Suprapubic skin (tissue), 4 donors: Measurements from ENCODE around the gene SIGLECL1. TPM values are rescaled to one million over a fixed set of nuclear protein-coding genes. Genes with fewer than 3 reads are reported as not detected.
A peak's percentile ranks its signal among the peaks of the same experiment; 100 is the strongest.
"Not testable (repeated sequence)": the region's sequence is repeated elsewhere in the genome, so short reads cannot be mapped to it uniquely, and the experiment has no call there.

Experiments used
- DNase-seq, 2 donors: peaks; one replicate each; pipeline ENCODE4 v3.0.0-alpha.2; 2019; ENCODE audit warnings: low spot score in 2 of 2
- H3K27ac ChIP-seq: fragments of 200-600 bp; sonication (generic); one replicate; pipeline ENCODE4 v1.5.1; 2019
- H3K27me3 ChIP-seq: fragments of 200-600 bp; sonication (generic); one replicate; pipeline ENCODE4 v1.5.1; 2019
- H3K36me3 ChIP-seq: fragments of 200-600 bp; sonication (generic); one replicate; pipeline ENCODE4 v1.5.1; 2019
- H3K4me1 ChIP-seq: fragments of 200-600 bp; sonication (generic); one replicate; pipeline ENCODE4 v1.5.1; 2019
- H3K4me3 ChIP-seq: fragments of 200-600 bp; sonication (generic); one replicate; pipeline ENCODE4 v1.5.1; 2019; ENCODE audit warnings: mild to moderate bottlenecking
- H3K9me3 ChIP-seq: fragments of 200-600 bp; sonication (generic); one replicate; pipeline ENCODE4 v1.5.1; 2019
- CTCF ChIP-seq, 2 donors: fragments of 200-600 bp in 1 of 2; fragments of 450-650 bp in 1 of 2; sonication (generic) in 1 of 2; IDR thresholded peaks; one replicate each; pipeline ENCODE4 v1.5.1; 2016 to 2019; ENCODE audit warnings: antibody characterized with exemption in 2 of 2, mild to moderate bottlenecking in 1 of 2, moderate library complexity in 1 of 2
- EP300 ChIP-seq: sonication (generic); formaldehyde crosslinking; IDR thresholded peaks from one replicate; pipeline ENCODE4 v1.6.1; 2017; ENCODE audit warnings: antibody characterized with exemption
- POLR2A ChIP-seq, 2 donors: fragments of 450-650 bp; IDR thresholded peaks; one replicate each; pipeline ENCODE4 v1.6.1; 2017; ENCODE audit warnings: antibody characterized with exemption in 2 of 2, mild to moderate bottlenecking in 2 of 2, moderate library complexity in 2 of 2
- POLR2AphosphoS5 ChIP-seq, 3 donors: sonication (generic); formaldehyde crosslinking; IDR thresholded peaks; one replicate each; pipeline ENCODE4 v1.6.1; 2017; ENCODE audit warnings: antibody characterized with exemption in 3 of 3
- WGBS: methylation state at CpG from one replicate; pipeline ENCODE4 v1.1.5; 2018; 5-methylcytosine and 5-hydroxymethylcytosine counted together
- total RNA-seq, 4 donors: library from RNA; depleted of rRNA; stranded (reverse); fragments of >200 nt; gene quantifications; one replicate each; pipeline ENCODE4 v1.1.0, GENCODE V29; 2016

The SIGLECL1 gene
- total RNA-seq, 4 donors from 2014 or later: not detected

- Histone ChIP-seq H3K4me1 (peaks cover 2% of the 10 kb centered on the region), H3K27me3 (no peaks in the 10 kb centered on the region), H3K4me3 (no peak overlapping the region), H3K36me3 (no peaks in the 10 kb centered on the region), H3K27ac (no peak overlapping the region), H3K9me3 (no peaks in the 10 kb centered on the region)
- WGBS: 91% methylated on average over 6 of the region's 6 CpGs
- DNase-seq: no peak
- TF ChIP-seq CTCF (IDR thresholded peaks at IDR 0.05) (no peak), POLR2A (IDR thresholded peaks at IDR 0.05) (no peak), POLR2AphosphoS5 (IDR thresholded peaks at IDR 0.05) (no peak), EP300 (no peak)
These were observed 40.6 kb upstream of the SIGLECL1 start for GRCh38 chr19:51210191-51210784.

GRCh38 chr19:51210874-51211361, 40.0 kb upstream of the SIGLECL1 start:
- WGBS: 53% methylated on average over 12 of the region's 13 CpGs
- not testable (repeated sequence) for DNase-seq, H3K9me3 ChIP-seq, H3K27me3 ChIP-seq, H3K36me3 ChIP-seq, H3K4me1 ChIP-seq, H3K27ac ChIP-seq
- H3K4me3 ChIP-seq: peak overlapping the region; percentile 28

GRCh38 chr19:51211833-51212232, 39.0 kb upstream of the SIGLECL1 start:
- Histone ChIP-seq H3K27ac (no peak overlapping the region), H3K4me1 (peaks cover 2% of the 10 kb centered on the region), H3K4me3 (no peak overlapping the region), H3K9me3 (no peaks in the 10 kb centered on the region), H3K36me3 (no peaks in the 10 kb centered on the region), H3K27me3 (no peaks in the 10 kb centered on the region)
- no peak for DNase-seq
- 86% methylated on average over 9 of the region's 9 CpGs for WGBS
- TF ChIP-seq EP300 (no peak), POLR2AphosphoS5 (IDR thresholded peaks at IDR 0.05) (no peak), CTCF (IDR thresholded peaks at IDR 0.05) (no peak), POLR2A (IDR thresholded peaks at IDR 0.05) (no peak)

- no peaks in the 10 kb centered on the region for H3K27me3 ChIP-seq
- DNase-seq: no peak
These were observed 31.6 kb upstream of the SIGLECL1 start for GRCh38 chr19:51219307-51219706.

GRCh38 chr19:51219971-51220370, 30.9 kb upstream of the SIGLECL1 start:
- H3K36me3 ChIP-seq: no peaks in the 10 kb centered on the region
- no peaks in the 10 kb centered on the region for H3K9me3 ChIP-seq
- H3K27ac ChIP-seq: no peak overlapping the region
- WGBS: 97% methylated on average over 1 of the region's 1 CpG
- no peaks in the 10 kb centered on the region for H3K4me1 ChIP-seq
- no peak overlapping the region for H3K4me3 ChIP-seq
- DNase-seq: no peak
- no peaks in the 10 kb centered on the region for H3K27me3 ChIP-seq
- TF ChIP-seq CTCF (IDR thresholded peaks at IDR 0.05): no peak
- TF ChIP-seq POLR2AphosphoS5 (IDR thresholded peaks at IDR 0.05): no peak
- no peak for TF ChIP-seq POLR2A (IDR thresholded peaks at IDR 0.05)
- no peak for TF ChIP-seq EP300

More at GRCh38 chr19:51219307-51219706, 31.6 kb upstream of the SIGLECL1 start:
- H3K4me3 ChIP-seq: no peak overlapping the region
- no peaks in the 10 kb centered on the region for H3K36me3 ChIP-seq
- no peaks in the 10 kb centered on the region for H3K4me1 ChIP-seq
- TF ChIP-seq POLR2A (IDR thresholded peaks at IDR 0.05) (no peak), CTCF (IDR thresholded peaks at IDR 0.05) (no peak), EP300 (no peak), POLR2AphosphoS5 (IDR thresholded peaks at IDR 0.05) (no peak)
- WGBS: 67% methylated on average over 1 of the region's 1 CpG
- no peak overlapping the region for H3K27ac ChIP-seq
- no peaks in the 10 kb centered on the region for H3K9me3 ChIP-seq

GRCh38 chr19:51220996-51221395, 29.9 kb upstream of the SIGLECL1 start:
- H3K27ac ChIP-seq: no peak overlapping the region
- H3K4me1 ChIP-seq: no peaks in the 10 kb centered on the region
- TF ChIP-seq CTCF (IDR thresholded peaks at IDR 0.05) (no peak), EP300 (no peak)
- no peak overlapping the region for H3K4me3 ChIP-seq
- no peaks in the 10 kb centered on the region for H3K9me3 ChIP-seq
- peaks cover 7% of the 10 kb centered on the region for H3K27me3 ChIP-seq
- DNase-seq: no peak
- H3K36me3 ChIP-seq: no peaks in the 10 kb centered on the region
